HUES48 (cell line): ENCODE measurements around the gene EXPH5.
A peak's percentile ranks its signal among the peaks of the same experiment; 100 is the strongest.

Experiments used
- H3K27ac ChIP-seq: one replicate; pipeline ENCODE4 v1.7.0; 2013; ENCODE audit warnings: low read depth, low read length, inconsistent platforms
- H3K27me3 ChIP-seq: 2 replicates; pipeline ENCODE4 v1.6.1; 2013; ENCODE audit warnings: mild to moderate bottlenecking, low read length; ENCODE audit not compliant: control insufficient read depth, insufficient read depth
- H3K36me3 ChIP-seq: 2 replicates; pipeline ENCODE4 v1.6.1; 2013; ENCODE audit warnings: low read length; ENCODE audit not compliant: control insufficient read depth, insufficient read depth
- H3K4me1 ChIP-seq: 2 replicates; pipeline ENCODE4 v1.6.1; 2013; ENCODE audit warnings: mild to moderate bottlenecking, low read length; ENCODE audit not compliant: control insufficient read depth, insufficient read depth
- H3K4me3 ChIP-seq: 2 replicates; pipeline ENCODE4 v1.5.1; 2013; ENCODE audit warnings: mild to moderate bottlenecking, low read depth, low read length
- H3K9ac ChIP-seq: 2 replicates; pipeline ENCODE4 v1.6.1; 2013; ENCODE audit warnings: mild to moderate bottlenecking, low read depth, low read length, moderate library complexity
- H3K9me3 ChIP-seq: 2 replicates; pipeline ENCODE4 v1.6.1; 2013; ENCODE audit warnings: low read length; ENCODE audit not compliant: control insufficient read depth, insufficient read depth

Gene EXPH5

GRCh38 chr11:108565653-108566052 lies 27.9 kb downstream of the EXPH5 start:
- Histone ChIP-seq H3K4me1 (0 out of 2 replicates have a peak, but pooled peaks cover 2% of the 10 kb centered on the region), H3K9ac (no peak overlapping the region), H3K9me3 (no peaks in the 10 kb centered on the region), H3K4me3 (no peak overlapping the region), H3K36me3 (no peaks in the 10 kb centered on the region), H3K27me3 (no peaks in the 10 kb centered on the region), H3K27ac (no peak overlapping the region)

DNA sequence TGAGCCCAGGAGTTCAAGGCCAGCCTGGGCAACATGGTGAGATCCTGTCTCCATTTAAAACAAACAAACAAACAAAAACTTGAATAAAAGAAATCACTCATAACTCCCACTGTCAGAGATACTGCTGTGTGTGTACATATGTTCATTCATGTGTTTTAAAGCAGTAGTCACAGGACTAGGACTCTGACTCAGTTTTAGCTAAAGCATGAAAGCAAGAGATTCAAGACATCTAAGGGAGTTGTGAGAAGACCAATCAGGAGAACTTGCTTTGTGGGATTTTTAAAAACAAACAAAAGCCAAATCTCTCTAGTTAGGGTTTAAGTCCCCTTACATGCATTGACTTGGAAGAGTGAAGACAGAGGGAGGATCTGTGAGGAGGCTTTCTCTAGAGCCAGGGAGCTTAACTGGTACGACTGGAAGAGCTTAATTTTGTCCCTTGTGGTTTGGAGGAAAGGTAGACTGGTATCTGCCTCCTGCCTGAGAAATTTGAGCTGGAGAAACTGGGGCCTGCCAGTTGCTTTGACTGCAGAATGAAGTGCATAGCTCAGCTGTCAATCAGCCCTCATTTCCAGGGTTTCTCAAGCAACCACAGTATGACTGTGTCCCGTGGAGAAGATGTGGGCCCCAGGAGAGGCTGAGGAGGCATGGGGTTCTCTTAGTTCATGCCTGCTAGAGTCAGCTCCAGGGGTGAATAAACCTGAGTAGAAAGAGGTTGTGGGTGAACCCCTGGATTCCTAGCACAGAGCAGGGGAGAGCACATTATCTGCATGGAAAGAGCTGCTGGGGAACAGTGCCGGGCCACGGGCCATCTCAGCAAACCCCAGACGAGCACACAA lies 30.6 kb downstream of the EXPH5 start:
- H3K36me3 ChIP-seq: no peaks in the 10 kb centered on the region
- no peaks in the 10 kb centered on the region for H3K27me3 ChIP-seq
- H3K9ac ChIP-seq: no peak overlapping the region
- no peaks in the 10 kb centered on the region for H3K9me3 ChIP-seq
- H3K4me3 ChIP-seq: no peak overlapping the region
- H3K4me1 ChIP-seq: 0 out of 2 replicates have a peak, but pooled peaks cover 2% of the 10 kb centered on the region
- H3K27ac ChIP-seq: no peak overlapping the region

DNA sequence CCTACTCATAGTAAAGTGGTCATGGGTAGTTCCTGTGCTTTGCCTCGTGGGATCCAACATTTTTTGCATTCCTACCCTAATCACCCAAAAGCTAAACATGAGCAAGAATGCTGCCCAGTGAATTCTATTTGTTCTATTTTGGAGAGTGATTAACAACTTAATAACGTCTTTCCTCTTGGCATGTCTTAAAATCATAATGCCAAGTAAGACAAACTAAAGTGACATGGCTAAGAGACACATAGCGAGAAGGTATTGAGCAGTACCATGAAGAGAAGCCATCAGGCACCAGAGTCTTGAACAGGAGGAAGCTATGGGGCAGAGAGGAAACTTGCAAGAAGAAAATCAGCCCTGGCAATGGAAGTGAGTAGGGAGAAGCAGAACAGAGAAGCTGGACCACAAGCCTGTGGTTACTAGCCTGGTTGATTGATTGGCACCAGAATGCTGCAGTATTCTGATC lies 32.0 kb downstream of the EXPH5 start:
- 0 out of 2 replicates have a peak, but pooled peaks cover 2% of the 10 kb centered on the region for H3K4me1 ChIP-seq
- no peak overlapping the region for H3K9ac ChIP-seq
- no peak overlapping the region for H3K4me3 ChIP-seq
- H3K36me3 ChIP-seq: no peaks in the 10 kb centered on the region
- H3K27me3 ChIP-seq: no peaks in the 10 kb centered on the region
- no peak overlapping the region for H3K27ac ChIP-seq
- H3K9me3 ChIP-seq: no peaks in the 10 kb centered on the region

DNA sequence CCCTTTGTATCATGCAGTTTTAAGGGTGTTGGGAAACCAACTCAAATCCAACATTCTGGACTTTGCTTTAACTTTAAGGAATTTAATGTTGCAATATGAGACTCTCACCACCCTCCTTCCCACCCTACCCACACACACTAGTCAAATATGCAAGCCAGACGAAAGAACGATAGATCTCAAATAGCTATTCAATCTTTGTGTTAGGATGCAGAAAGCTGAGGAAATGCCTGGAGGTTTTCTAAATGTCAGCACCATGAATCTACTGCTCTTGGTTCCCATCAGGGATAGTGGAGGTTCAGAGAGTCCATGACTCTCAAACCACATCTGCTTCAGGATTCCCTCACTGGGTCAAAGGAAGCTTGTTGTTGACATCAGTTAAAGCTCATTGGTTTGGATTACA lies 33.7 kb downstream of the EXPH5 start:
- H3K9ac ChIP-seq: no peak overlapping the region
- 0 out of 2 replicates have a peak, but pooled peaks cover 2% of the 10 kb centered on the region for H3K4me1 ChIP-seq
- no peaks in the 10 kb centered on the region for H3K9me3 ChIP-seq
- no peak overlapping the region for H3K4me3 ChIP-seq
- H3K27me3 ChIP-seq: no peaks in the 10 kb centered on the region
- H3K36me3 ChIP-seq: no peaks in the 10 kb centered on the region
- H3K27ac ChIP-seq: no peak overlapping the region

DNA sequence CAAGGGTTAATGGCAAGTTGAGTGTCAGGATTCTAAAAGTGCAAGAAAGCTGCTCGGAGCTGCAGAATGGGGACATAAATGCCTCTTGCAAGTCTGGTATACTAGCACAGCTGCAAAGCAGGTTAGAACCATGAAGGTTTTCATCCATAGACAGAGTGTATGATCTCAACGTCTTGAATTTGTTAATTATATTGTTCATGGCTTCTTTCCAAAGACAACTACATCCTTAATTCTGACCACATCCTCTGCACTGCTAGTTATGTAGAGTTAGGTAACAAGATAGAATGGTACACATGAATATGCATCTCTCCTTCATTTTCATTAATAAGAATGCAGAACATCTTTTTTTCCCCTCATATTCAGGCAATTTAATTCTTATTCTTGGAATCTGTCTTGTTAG lies 34.2 kb downstream of the EXPH5 start:
- H3K4me1 ChIP-seq: 0 out of 2 replicates have a peak, but pooled peaks cover 2% of the 10 kb centered on the region
- H3K36me3 ChIP-seq: no peaks in the 10 kb centered on the region
- H3K27me3 ChIP-seq: no peaks in the 10 kb centered on the region
- H3K9me3 ChIP-seq: no peaks in the 10 kb centered on the region
- no peak overlapping the region for H3K4me3 ChIP-seq
- H3K27ac ChIP-seq: no peak overlapping the region
- no peak overlapping the region for H3K9ac ChIP-seq

DNA sequence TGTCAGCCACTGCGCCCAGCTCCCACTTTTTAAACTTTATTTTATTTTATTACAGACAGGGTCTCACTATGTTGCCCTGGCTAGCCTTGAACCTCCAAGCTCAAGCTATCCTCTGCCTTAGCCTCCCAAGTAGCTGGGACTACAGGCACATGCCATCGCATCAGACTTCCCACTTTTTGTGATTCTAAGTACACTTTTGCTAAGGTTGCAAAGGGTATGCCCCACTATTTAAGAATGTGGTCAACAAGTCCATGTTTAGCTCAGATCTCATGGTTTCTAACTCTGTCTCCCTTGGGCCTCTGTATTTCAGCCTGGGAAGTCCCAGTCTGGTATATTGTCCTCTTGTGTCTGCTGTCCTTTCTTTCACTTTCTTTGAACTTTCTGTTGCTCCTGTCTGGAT lies 35.3 kb downstream of the EXPH5 start:
- Histone ChIP-seq H3K27me3 (no peaks in the 10 kb centered on the region), H3K9ac (no peak overlapping the region), H3K4me1 (0 out of 2 replicates have a peak, but pooled peaks cover 2% of the 10 kb centered on the region), H3K9me3 (no peaks in the 10 kb centered on the region), H3K36me3 (no peaks in the 10 kb centered on the region), H3K27ac (no peak overlapping the region), H3K4me3 (no peak overlapping the region)

GRCh38 chr11:108556019-108556418 lies 37.5 kb downstream of the EXPH5 start:
- Histone ChIP-seq H3K9me3 (no peaks in the 10 kb centered on the region), H3K27ac (no peak overlapping the region), H3K9ac (no peak overlapping the region), H3K36me3 (no peaks in the 10 kb centered on the region), H3K4me1 (peaks cover 9% of the 10 kb centered on the region), H3K27me3 (no peaks in the 10 kb centered on the region), H3K4me3 (no peak overlapping the region)

DNA sequence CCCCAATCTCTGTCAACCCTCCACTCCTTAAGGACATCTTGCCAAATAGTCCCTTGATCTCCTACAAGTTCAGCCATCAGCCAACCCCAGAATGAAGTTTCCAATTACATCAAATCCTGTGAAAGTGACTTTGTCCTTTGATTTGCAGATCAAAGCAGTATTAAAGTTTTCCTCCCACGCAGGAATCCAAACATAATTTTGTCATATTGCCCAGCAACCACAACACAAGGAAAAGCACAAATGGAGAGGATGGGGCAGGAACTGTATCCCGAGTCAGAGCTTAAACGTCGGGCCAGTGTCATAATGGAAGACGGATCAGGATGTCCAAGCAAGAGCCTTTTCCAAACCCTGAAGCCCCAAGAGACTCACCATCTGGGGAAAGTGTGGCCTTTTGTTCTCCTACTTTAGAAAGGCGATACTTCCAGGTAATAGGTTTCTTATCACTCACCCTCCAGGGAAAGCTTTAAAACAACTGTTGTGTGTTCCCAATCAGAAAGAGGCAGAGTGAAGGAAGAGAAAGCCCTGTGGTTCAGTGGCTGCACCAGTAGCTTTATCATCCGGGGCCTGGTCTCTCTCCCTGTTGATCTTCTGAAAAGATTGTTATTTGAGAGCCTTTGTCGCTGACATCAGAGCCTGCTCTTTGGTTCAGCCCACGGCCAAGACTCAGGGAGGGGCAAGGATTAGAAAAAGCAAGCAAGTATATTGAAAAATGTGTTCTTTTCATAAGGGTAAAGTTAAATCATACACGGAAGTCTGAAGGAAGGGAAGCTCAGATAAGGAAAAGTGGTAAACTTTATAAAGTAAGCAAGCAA lies 41.7 kb downstream of the EXPH5 start:
- Histone ChIP-seq H3K4me3 (no peak overlapping the region), H3K27ac (peak overlapping the region; percentile 36), H3K36me3 (no peaks in the 10 kb centered on the region), H3K9me3 (no peaks in the 10 kb centered on the region), H3K27me3 (no peaks in the 10 kb centered on the region), H3K9ac (no peak overlapping the region), H3K4me1 (peaks cover 9% of the 10 kb centered on the region)

DNA sequence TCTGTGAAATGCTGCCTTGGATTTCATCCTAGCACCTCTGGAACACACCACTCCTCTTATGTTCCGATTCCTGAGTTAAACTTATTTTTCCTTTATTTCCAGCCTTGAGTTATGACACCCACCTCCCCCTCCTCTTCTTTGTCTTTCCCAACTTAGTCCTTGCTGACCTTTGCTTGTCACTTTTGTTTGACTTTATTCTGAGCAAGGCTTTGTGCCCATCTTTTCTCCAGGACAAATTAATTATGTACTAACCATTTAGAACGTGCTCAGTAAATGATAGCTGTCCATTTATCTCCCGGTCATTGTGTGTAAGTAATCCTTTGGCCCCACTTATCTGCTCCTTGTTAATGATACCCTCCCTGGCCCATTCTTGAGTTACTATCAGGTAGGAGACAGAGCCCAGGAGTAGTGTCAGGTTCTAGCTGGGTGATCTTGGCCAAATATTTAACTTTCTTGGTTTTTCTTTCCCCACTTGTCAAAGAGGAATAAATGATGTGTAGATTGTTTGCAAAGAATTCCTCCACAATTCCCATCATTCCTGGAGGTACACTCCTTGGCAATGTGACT lies 44.2 kb downstream of the EXPH5 start:
- Histone ChIP-seq H3K4me1 (peaks cover 9% of the 10 kb centered on the region), H3K27ac (no peak overlapping the region), H3K4me3 (no peak overlapping the region), H3K36me3 (no peaks in the 10 kb centered on the region), H3K9me3 (no peaks in the 10 kb centered on the region), H3K27me3 (no peaks in the 10 kb centered on the region), H3K9ac (no peak overlapping the region)

- H3K4me3 ChIP-seq: no peak overlapping the region
- no peaks in the 10 kb centered on the region for H3K4me1 ChIP-seq
- no peaks in the 10 kb centered on the region for H3K36me3 ChIP-seq
- H3K9ac ChIP-seq: no peak overlapping the region
- no peak overlapping the region for H3K27ac ChIP-seq
- H3K9me3 ChIP-seq: no peaks in the 10 kb centered on the region
- H3K27me3 ChIP-seq: no peaks in the 10 kb centered on the region
Observed at GRCh38 chr11:108545909-108546501, 47.6 kb downstream of the EXPH5 start.
